Retinal pigment epithelial cell (primary cell): ENCODE measurements around the gene CDH13.

Experiments used
- DNase-seq: peaks from one replicate; pipeline ENCODE4 v3.0.0-alpha.2; 2010; ENCODE audit warnings: low read depth
- H3K4me3 ChIP-seq: 2 replicates; pipeline ENCODE4 v1.5.1; 2011; ENCODE audit warnings: mild to moderate bottlenecking, low read length, control low read depth, moderate library complexity
- TF ChIP-seq, protein P1 (sequence below): conservative IDR thresholded peaks from 2 replicates; pipeline ENCODE4 v1.5.1; 2011; ENCODE audit warnings: low read depth, low read length, control low read depth, inconsistent platforms

Gene CDH13

DNA sequence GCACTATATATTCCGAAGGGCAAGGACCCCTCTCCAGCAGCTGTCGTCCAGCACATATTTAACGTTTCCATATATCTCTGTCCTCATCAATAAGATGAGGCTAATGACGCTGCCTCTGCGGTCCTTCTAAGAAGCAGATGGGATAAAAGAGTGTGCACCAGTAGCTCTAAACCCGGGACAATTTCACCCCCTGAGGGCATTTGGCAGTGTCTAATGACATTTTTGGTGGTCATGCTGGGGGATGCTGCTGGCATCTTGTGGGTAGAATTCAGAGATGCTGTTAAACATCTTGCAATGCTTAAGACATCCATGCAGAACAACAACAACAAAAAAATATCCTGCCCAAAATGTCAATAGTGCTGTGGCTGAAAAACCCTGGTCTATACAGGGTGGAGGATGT lies 372.9 kb downstream of the CDH13 start:
- DNase-seq = no peak
- H3K4me3 ChIP-seq = no peak overlapping the region
- TF ChIP-seq, protein P1, sequence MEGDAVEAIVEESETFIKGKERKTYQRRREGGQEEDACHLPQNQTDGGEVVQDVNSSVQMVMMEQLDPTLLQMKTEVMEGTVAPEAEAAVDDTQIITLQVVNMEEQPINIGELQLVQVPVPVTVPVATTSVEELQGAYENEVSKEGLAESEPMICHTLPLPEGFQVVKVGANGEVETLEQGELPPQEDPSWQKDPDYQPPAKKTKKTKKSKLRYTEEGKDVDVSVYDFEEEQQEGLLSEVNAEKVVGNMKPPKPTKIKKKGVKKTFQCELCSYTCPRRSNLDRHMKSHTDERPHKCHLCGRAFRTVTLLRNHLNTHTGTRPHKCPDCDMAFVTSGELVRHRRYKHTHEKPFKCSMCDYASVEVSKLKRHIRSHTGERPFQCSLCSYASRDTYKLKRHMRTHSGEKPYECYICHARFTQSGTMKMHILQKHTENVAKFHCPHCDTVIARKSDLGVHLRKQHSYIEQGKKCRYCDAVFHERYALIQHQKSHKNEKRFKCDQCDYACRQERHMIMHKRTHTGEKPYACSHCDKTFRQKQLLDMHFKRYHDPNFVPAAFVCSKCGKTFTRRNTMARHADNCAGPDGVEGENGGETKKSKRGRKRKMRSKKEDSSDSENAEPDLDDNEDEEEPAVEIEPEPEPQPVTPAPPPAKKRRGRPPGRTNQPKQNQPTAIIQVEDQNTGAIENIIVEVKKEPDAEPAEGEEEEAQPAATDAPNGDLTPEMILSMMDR = no peak

DNA sequence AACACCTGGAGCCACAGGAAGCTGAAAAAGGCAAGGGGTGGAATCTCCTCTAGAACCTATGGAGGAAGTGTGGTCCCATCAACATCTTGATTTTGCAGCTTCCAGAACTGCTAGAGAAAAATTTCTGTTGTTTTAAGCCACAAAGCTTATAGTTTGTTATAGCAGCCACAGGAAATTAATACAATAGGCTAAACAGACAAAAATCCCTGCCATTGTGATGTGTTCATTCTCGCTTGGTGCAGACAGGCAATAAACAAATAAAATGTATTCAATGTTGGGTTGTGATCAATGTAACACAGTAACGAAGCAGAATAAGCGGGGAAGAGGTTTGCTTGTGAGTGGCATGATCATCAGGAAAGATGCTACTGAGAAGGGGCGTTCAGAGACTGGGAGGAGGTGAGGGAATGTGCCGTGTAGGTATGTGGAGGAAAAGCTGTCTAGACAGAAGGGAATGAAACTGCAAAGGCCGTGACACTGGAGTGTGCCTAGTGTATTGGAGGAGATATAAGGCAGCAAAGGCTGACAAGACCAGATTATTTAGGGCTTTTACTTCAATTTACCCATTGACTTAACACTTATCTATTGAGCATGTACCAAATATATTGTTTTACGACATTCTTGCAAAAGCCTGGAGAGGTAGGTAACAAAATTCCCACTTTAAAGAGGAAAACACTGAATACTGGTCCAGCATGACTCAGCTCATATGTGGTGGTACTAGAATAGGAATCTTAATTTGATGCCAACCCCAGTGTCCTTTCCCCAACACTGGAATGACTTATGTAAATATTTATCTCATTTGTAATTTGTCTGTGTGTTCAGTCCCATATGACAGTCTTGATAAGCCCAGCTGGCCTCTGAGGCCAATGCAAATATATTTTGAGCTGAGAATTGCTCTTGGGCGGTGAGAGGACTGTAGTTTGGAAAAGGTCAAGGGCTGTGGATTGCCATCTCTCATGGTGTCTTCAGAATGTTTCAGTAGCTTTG lies 375.9 kb downstream of the CDH13 start:
- TF ChIP-seq, protein P1 = no peak
- DNase-seq = no peak
- H3K4me3 ChIP-seq = no peak overlapping the region

DNA sequence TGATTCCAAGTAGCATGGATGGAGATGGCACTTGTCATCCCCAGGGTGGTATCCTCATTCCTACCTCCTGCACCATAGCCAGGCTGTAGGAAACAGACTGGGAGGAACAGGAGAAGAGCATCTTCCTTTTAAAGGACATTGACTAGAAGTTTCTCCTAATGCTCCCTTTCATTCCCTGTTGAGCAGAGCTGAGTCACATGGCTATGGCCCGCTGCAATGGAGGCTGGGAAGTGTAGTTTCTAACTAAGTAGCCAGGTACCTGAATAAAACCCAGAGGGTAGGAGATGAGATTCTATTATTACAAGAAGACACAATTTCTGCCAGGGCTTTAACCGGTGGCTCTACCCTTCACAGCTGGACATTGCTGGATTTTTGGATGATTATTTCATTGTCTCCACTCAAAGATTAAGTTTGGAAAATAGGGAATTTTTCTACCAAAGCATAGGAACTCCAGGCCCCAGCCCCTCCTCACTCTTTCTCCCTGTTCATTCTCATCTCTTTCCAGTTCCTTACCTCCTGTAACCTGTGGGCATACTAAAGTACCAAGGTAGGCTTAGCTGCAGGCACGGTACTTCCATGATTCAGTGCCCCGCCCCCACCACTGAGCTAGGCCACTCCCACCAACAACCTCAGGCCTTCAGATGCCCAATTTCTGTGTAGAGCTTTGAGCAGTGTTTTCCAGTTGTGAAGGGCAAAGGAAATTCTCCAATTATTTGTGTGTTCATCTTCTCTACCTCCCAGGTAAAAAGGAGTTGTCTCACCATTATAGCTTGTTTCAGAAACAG lies 378.3 kb downstream of the CDH13 start:
- no peak overlapping the region for H3K4me3 ChIP-seq
- TF ChIP-seq, protein P1 = no peak
- DNase-seq = no peak

DNA sequence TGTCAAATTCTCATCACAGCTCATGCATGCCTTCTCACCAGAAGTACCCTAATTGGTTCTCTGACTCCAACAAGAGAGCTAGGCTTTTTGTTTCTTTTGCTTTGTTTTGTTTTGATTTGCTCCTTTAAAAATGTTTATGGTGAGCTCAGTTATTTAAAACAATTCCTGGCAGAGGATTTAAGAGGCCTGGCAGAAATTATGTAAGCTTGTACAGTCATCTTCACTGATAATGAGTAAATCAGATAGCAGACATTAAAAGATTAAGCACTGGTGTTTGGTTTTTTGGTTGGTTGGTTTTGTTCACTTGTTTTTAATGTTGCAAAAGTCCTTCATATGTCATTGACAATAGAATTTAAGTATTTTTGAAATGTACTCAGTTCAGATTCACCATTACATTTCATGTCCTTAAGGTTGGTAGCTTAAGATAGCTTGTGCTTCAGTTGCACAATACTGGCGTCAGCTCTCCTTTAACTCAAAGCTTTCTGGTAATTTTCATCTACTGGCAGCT lies 378.9 kb downstream of the CDH13 start:
- no peak overlapping the region for H3K4me3 ChIP-seq
- no peak for DNase-seq
- TF ChIP-seq, protein P1 = no peak

DNA sequence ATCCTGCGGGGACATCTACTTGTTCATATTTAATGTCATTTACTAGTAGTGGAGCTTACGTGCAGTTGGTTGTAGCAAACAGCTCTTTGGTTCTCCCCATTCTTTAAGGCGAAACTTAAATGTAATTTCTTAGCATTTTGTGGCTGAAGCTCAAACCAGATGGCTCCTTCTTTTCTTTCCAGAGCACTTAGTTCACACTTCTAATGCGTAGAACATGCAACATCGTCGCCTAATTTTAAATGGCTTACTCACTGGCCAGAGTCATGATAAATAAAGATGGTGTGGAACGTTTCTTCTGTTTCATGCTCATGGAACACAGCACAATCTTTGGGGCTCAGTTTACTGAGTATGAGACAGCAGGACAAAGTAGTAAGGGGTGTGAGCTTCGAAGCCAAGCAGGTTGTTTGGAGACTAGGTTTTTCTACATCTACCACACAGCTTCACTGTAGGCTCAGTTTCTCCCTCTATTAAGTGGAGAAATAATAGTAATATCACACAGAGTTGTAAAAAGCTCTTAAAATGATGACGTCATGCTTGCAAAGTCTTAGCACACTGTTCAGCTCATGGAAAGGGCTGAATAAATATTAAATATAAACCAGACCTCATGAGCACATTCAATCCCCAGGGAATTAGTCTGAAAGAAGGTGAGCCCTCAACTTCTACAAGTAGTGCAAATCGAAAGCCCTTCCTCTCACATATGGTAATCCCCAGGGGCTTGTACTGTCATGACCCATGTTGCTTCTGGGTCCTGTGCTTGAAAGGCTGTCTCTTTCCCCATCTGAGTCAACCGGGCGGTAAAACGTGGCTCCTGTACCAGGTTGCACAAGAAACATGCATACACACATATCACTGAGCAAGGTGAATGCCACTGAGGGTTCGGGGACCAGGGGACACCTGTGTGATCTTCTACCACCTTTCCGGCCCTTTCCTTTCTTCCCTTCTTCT lies 384.3 kb downstream of the CDH13 start:
- no peak overlapping the region for H3K4me3 ChIP-seq
- no peak for DNase-seq
- TF ChIP-seq, protein P1 = no peak

DNA sequence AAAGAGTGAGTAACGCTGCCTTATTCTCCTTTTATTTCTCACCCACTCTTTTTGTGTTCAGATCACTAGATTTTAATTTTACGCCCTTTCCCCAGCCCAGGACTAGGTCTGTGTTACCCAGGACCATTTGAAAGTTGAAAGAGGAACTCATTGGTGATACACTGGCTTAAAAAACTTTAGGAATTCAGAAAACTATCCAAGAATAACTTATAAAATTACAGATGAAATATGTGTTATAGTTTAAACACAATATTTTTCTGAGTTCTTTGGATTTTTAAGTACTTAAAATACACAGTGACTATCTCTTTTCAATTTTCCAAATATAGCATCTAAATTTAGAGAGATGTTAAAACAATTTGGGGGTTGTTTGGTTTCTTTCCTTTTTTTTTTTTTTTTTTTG lies 385.2 kb downstream of the CDH13 start:
- DNase-seq = no peak
- TF ChIP-seq, protein P1 = no peak
- no peak overlapping the region for H3K4me3 ChIP-seq
